HEK293 (cell line): Measurements from ENCODE around the gene SLC12A8.

ENCODE experiments used
- CTCF ChIA-PET: fragments of 350-600 bp; formaldehyde crosslinking; extraction: SDS; loops from one replicate; lab custom pipeline; 2021; ENCODE audit warnings: antibody characterized with exemption; lab: Yijun Ruan, JAX
- POLR2A ChIA-PET: fragments of 300-600 bp; formaldehyde crosslinking; extraction: SDS; loops from one replicate; lab custom pipeline; 2020; ENCODE audit warnings: antibody characterized with exemption, inconsistent platforms; lab: Yijun Ruan, JAX
- H3K27ac ChIP-seq: fragments of 200-500 bp; sonication (Bioruptor generic); 2 replicates; pipeline ENCODE4 v1.5.1; 2014; ENCODE audit warnings: low read depth, low read length, control low read depth, inconsistent platforms; ENCODE audit errors: extremely low read depth
- H3K36me3 ChIP-seq, 2 experiments: fragments of 200-500 bp in 1 of 2; sonication (Bioruptor generic) in 1 of 2; 1 replicate in 1 of 2; 2 replicates in 1 of 2; pipeline ENCODE4 v1.5.1; 2014 to 2017; ENCODE audit warnings: inconsistent platforms in 2 of 2, low read length in 2 of 2; ENCODE audit not compliant: control insufficient read depth in 2 of 2, insufficient read depth in 1 of 2
- H3K4me1 ChIP-seq: fragments of 200-500 bp; sonication (Bioruptor generic); 2 replicates; pipeline ENCODE4 v1.5.1; 2014; ENCODE audit warnings: mild to moderate bottlenecking, low read length, inconsistent platforms; ENCODE audit not compliant: control insufficient read depth, insufficient read depth
- H3K4me3 ChIP-seq: 2 replicates; pipeline ENCODE4 v1.5.1; 2011; ENCODE audit warnings: low read depth, mild to moderate bottlenecking, control low read depth, low read length, moderate library complexity
- H3K9me3 ChIP-seq: fragments of 200-500 bp; sonication (Bioruptor generic); 2 replicates; pipeline ENCODE4 v1.5.1; 2014; ENCODE audit warnings: low read depth, low read length, inconsistent platforms; ENCODE audit not compliant: control insufficient read depth, insufficient read depth
- CTCF ChIP-seq: fragments of 450-650 bp; formaldehyde crosslinking; IDR thresholded peaks from 2 replicates; pipeline ENCODE4 v1.5.1; 2016; ENCODE audit warnings: missing biosample characterization, missing genetic modification characterization
- GLI2 ChIP-seq: fragments of 450-650 bp; formaldehyde crosslinking; IDR thresholded peaks from 2 replicates; pipeline ENCODE4; 2017; ENCODE audit warnings: missing biosample characterization, missing genetic modification characterization, low read depth, borderline replicate concordance
- GLIS2 ChIP-seq: fragments of 450-650 bp; formaldehyde crosslinking; IDR thresholded peaks from 2 replicates; pipeline ENCODE4 v1.5.1; 2016; ENCODE audit warnings: missing biosample characterization, missing genetic modification characterization
- KLF10 ChIP-seq: fragments of 450-650 bp; IDR thresholded peaks from 2 replicates; pipeline ENCODE4 v1.5.1; 2018; ENCODE audit warnings: missing biosample characterization, mild to moderate bottlenecking, missing genetic modification characterization
- KLF8 ChIP-seq: fragments of 450-650 bp; formaldehyde crosslinking; IDR thresholded peaks from 2 replicates; pipeline ENCODE4 v1.5.1; 2016; ENCODE audit warnings: missing biosample characterization, missing genetic modification characterization
- ZFP41 ChIP-seq: fragments of 450-650 bp; formaldehyde crosslinking; IDR thresholded peaks from 2 replicates; pipeline ENCODE4 v1.5.1; 2016; ENCODE audit warnings: missing biosample characterization, missing genetic modification characterization, borderline replicate concordance
- ZNF114 ChIP-seq: fragments of 450-650 bp; formaldehyde crosslinking; IDR thresholded peaks from 2 replicates; pipeline ENCODE4 v1.5.0; 2017; ENCODE audit warnings: missing biosample characterization, missing genetic modification characterization
- ZNF132 ChIP-seq: fragments of 450-650 bp; formaldehyde crosslinking; IDR thresholded peaks from 2 replicates; pipeline ENCODE4 v1.5.1; 2017; ENCODE audit warnings: missing biosample characterization, missing genetic modification characterization, borderline replicate concordance
- ZNF174 ChIP-seq: fragments of 450-650 bp; formaldehyde crosslinking; IDR thresholded peaks from 2 replicates; pipeline ENCODE4 v1.5.0; 2017; ENCODE audit warnings: missing biosample characterization, mild to moderate bottlenecking, missing genetic modification characterization
- ZNF2 ChIP-seq: fragments of 450-650 bp; formaldehyde crosslinking; IDR thresholded peaks from 2 replicates; pipeline ENCODE4 v1.5.1; 2016; ENCODE audit warnings: missing biosample characterization, missing genetic modification characterization
- ZNF202 ChIP-seq: fragments of 450-650 bp; formaldehyde crosslinking; IDR thresholded peaks from 2 replicates; pipeline ENCODE4 v1.5.1; 2016; ENCODE audit warnings: missing biosample characterization, missing genetic modification characterization, borderline replicate concordance
- ZNF335 ChIP-seq: fragments of 450-650 bp; formaldehyde crosslinking; conservative IDR thresholded peaks from 2 replicates; pipeline ENCODE4 v1.5.1; 2016; ENCODE audit warnings: missing biosample characterization, missing genetic modification characterization
- ZNF423 ChIP-seq: fragments of 450-650 bp; formaldehyde crosslinking; IDR thresholded peaks from 2 replicates; pipeline ENCODE4 v1.5.1; 2016; ENCODE audit warnings: missing biosample characterization, missing genetic modification characterization
- ZNF549 ChIP-seq: fragments of 450-650 bp; IDR thresholded peaks from 2 replicates; pipeline ENCODE4 v1.5.1; 2018; ENCODE audit warnings: missing biosample characterization, missing genetic modification characterization, mild to moderate bottlenecking, inconsistent platforms, moderate library complexity
- ZNF558 ChIP-seq: fragments of 450-650 bp; formaldehyde crosslinking; IDR thresholded peaks from 2 replicates; pipeline ENCODE4 v1.5.1; 2016; ENCODE audit warnings: missing biosample characterization, missing genetic modification characterization
- ZNF624 ChIP-seq: fragments of 450-650 bp; formaldehyde crosslinking; IDR thresholded peaks from 2 replicates; pipeline ENCODE4 v1.5.1; 2017; ENCODE audit warnings: missing biosample characterization, missing genetic modification characterization
- ZSCAN18 ChIP-seq: fragments of 450-650 bp; formaldehyde crosslinking; IDR thresholded peaks from 2 replicates; pipeline ENCODE4 v1.5.1; 2016; ENCODE audit warnings: missing biosample characterization, missing genetic modification characterization
- ZSCAN30 ChIP-seq: fragments of 450-650 bp; IDR thresholded peaks from 2 replicates; pipeline ENCODE4 v1.5.1; 2018; ENCODE audit warnings: missing biosample characterization, mild to moderate bottlenecking, missing genetic modification characterization, moderate library complexity
- TF ChIP-seq, protein P1 (sequence below): fragments of 450-650 bp; formaldehyde crosslinking; IDR thresholded peaks from 2 replicates; pipeline ENCODE4 v1.5.1; 2016; ENCODE audit warnings: missing biosample characterization, missing genetic modification characterization
- TF ChIP-seq, protein P2 (sequence below): fragments of 450-650 bp; formaldehyde crosslinking; IDR thresholded peaks from 2 replicates; pipeline ENCODE4 v1.5.1; 2016; ENCODE audit warnings: missing biosample characterization, missing genetic modification characterization
- TF ChIP-seq, protein P3 (sequence below): fragments of 450-650 bp; formaldehyde crosslinking; IDR thresholded peaks from 2 replicates; pipeline ENCODE4 v1.5.1; 2017; ENCODE audit warnings: missing biosample characterization, missing genetic modification characterization
- TF ChIP-seq, protein P4 (sequence below): fragments of 450-650 bp; formaldehyde crosslinking; IDR thresholded peaks from 2 replicates; pipeline ENCODE4 v1.5.1; 2016; ENCODE audit warnings: missing biosample characterization, missing genetic modification characterization

The SLC12A8 gene

DNA sequence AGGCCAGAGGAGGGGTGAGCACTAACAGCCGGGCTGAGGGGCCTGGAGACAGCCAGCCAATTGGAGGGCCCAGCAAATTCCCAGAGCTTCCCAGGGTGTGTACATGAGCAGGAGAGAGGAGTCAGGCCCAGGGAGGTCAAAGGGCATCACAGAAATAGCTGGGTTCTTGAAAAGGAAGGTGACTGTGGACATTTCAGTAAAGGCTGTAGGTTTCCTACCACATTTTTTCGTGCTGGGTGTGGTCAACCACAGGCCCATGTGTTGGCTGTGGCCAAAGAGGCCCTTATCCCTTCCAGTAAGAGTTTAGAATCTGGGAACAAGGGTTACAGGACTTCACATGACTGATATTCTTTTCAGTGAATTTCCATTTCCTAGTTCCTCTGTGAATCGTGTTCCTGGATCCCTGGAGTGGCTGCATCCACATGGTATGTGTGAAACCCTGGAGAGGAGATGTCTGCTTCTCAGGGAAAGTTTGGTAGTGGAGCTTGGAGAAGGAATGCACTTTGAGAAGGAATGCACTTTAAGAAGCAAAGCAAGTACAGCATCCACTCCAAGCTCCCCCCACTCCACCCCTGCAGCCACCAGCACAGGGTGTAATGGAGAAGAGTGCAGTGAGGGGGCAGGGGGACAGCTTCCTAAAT, 83.6 kb downstream of the SLC12A8 start:
- CTCF ChIA-PET, result interaction anchor here (0.7 kb wide), 2 partner anchors 43 to 191 kb away, joined by 3 read pairs; no protein-coding TSS in a partner anchor
- H3K36me3 ChIP-seq, result no peaks in the 10 kb centered on the region
- TF ChIP-seq ZNF558 (tag by site-specific recombination) (no peak), GLI2 (tag by site-specific recombination) (no peak), ZFP41 (no peak), ZNF624 (no peak), ZNF174 (tag by site-specific recombination) (no peak), ZNF114 (tag by site-specific recombination) (no peak), ZNF549 (tag by site-specific recombination) (no peak), ZNF423 (no peak), GLIS2 (no peak)
- TF ChIP-seq, protein P1, sequence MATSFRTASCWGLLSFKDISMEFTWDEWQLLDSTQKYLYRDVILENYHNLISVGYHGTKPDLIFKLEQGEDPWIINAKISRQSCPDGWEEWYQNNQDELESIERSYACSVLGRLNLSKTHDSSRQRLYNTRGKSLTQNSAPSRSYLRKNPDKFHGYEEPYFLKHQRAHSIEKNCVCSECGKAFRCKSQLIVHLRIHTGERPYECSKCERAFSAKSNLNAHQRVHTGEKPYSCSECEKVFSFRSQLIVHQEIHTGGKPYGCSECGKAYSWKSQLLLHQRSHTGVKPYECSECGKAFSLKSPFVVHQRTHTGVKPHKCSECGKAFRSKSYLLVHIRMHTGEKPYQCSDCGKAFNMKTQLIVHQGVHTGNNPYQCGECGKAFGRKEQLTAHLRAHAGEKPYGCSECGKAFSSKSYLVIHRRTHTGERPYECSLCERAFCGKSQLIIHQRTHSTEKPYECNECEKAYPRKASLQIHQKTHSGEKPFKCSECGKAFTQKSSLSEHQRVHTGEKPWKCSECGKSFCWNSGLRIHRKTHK (tag by site-specific recombination), result no peak
- TF ChIP-seq, protein P2, sequence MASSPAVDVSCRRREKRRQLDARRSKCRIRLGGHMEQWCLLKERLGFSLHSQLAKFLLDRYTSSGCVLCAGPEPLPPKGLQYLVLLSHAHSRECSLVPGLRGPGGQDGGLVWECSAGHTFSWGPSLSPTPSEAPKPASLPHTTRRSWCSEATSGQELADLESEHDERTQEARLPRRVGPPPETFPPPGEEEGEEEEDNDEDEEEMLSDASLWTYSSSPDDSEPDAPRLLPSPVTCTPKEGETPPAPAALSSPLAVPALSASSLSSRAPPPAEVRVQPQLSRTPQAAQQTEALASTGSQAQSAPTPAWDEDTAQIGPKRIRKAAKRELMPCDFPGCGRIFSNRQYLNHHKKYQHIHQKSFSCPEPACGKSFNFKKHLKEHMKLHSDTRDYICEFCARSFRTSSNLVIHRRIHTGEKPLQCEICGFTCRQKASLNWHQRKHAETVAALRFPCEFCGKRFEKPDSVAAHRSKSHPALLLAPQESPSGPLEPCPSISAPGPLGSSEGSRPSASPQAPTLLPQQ (tag by site-specific recombination), result no peak
- POLR2A ChIA-PET, result no interaction called here
- no peaks in the 10 kb centered on the region for H3K9me3 ChIP-seq
- no peak overlapping the region for H3K4me3 ChIP-seq
- H3K4me1 ChIP-seq, result no peaks in the 10 kb centered on the region
- H3K27ac ChIP-seq, result no peak overlapping the region

DNA sequence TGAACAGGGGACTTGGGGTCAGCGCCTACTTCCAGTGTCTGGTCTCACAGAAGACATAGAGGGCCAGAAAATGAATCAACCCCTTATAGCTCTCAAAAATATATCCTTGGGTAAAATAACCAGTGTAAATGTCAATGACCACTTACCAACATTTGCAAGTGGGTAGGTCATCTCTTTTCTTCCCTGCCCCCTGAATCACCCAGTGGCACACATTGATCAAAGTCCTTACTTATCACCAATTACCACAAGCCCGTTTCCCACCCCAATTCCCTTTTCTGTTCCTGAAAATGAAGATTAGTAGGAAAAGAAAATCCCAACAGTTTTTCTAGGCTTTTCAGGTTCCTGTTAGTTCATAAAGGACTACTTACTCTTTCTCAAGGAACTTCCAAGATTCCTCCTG, 86.2 kb downstream of the SLC12A8 start:
- Histone ChIP-seq H3K36me3 (no peaks in the 10 kb centered on the region), H3K27ac (no peak overlapping the region), H3K4me3 (no peak overlapping the region), H3K9me3 (no peaks in the 10 kb centered on the region), H3K4me1 (no peaks in the 10 kb centered on the region; the same call in 1 of the 2 replicates)
- CTCF ChIA-PET, result interaction anchor here (0.7 kb wide), 1 partner anchor 45 kb away, joined by 3 read pairs; no protein-coding TSS in a partner anchor
- POLR2A ChIA-PET, result no interaction called here
- TF ChIP-seq ZNF132 (tag by site-specific recombination), result no peak
- TF ChIP-seq ZNF202 (tag by site-specific recombination), result no peak
- TF ChIP-seq, protein P3, sequence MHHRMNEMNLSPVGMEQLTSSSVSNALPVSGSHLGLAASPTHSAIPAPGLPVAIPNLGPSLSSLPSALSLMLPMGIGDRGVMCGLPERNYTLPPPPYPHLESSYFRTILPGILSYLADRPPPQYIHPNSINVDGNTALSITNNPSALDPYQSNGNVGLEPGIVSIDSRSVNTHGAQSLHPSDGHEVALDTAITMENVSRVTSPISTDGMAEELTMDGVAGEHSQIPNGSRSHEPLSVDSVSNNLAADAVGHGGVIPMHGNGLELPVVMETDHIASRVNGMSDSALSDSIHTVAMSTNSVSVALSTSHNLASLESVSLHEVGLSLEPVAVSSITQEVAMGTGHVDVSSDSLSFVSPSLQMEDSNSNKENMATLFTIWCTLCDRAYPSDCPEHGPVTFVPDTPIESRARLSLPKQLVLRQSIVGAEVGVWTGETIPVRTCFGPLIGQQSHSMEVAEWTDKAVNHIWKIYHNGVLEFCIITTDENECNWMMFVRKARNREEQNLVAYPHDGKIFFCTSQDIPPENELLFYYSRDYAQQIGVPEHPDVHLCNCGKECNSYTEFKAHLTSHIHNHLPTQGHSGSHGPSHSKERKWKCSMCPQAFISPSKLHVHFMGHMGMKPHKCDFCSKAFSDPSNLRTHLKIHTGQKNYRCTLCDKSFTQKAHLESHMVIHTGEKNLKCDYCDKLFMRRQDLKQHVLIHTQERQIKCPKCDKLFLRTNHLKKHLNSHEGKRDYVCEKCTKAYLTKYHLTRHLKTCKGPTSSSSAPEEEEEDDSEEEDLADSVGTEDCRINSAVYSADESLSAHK, result no peak
- TF ChIP-seq ZNF549 (tag by site-specific recombination), result no peak
- TF ChIP-seq ZSCAN30, result no peak

DNA sequence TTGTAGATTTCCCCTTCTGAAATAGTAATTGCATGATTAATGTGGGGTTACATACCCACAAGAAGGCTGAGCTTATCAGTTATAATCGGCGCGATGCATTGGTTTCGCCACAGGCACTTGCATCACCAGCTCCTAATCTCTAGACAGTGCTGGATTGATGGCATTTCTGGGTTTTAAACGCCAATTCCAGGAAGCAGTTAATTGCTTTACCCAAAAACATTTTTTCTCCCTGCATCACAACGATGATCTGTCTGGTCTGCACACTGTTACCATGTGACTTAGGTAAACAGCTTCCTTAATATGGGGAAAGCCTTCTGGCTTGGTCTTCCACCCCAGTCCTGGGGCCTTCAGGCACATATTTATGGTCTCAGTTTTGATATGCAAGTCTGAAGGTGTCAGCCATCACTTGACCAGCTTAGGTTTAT, 86.7 kb downstream of the SLC12A8 start:
- Histone ChIP-seq H3K9me3 (no peaks in the 10 kb centered on the region), H3K27ac (no peak overlapping the region)
- no peak for TF ChIP-seq ZNF2
- no peak for TF ChIP-seq ZSCAN18 (tag by site-specific recombination)
- TF ChIP-seq, protein P4, sequence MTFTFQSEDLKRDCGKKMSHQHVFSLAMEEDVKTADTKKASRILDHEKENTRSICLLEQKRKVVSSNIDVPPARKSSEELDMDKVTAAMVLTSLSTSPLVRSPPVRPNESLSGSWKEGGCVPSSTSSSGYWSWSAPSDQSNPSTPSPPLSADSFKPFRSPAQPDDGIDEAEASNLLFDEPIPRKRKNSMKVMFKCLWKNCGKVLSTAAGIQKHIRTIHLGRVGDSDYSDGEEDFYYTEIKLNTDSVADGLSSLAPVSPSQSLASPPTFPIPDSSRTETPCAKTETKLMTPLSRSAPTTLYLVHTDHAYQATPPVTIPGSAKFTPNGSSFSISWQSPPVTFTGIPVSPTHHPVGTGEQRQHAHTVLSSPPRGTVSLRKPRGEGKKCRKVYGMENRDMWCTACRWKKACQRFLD (tag by site-specific recombination), result no peak
- no peak for TF ChIP-seq KLF8 (tag by site-specific recombination)
- TF ChIP-seq GLIS2, result no peak
- TF ChIP-seq ZNF335 (tag by site-specific recombination), result 0 out of 2 replicates have a peak, but pooled peaks have one; percentile 16
- no peak for TF ChIP-seq CTCF (tag by site-specific recombination)
- no peak for TF ChIP-seq KLF10
- TF ChIP-seq, all 188 proteins: peak for 1
- H3K4me1 ChIP-seq, result no peaks in the 10 kb centered on the region; the same call in 1 of the 2 replicates
- no peaks in the 10 kb centered on the region for H3K36me3 ChIP-seq
- ChIA-PET POLR2A (no interaction called here), CTCF (interaction anchor here (0.7 kb wide), 1 partner anchor 44 kb away, joined by 3 read pairs; no protein-coding TSS in a partner anchor)
- no peak overlapping the region for H3K4me3 ChIP-seq
